Astrocyte (in vitro differentiated cells and primary cell): ENCODE measurements around the gene TJP1.

Source experiments
- EZH2 ChIP-seq: IDR thresholded peaks from 2 replicates; pipeline ENCODE4 v1.6.1; 2012; ENCODE audit warnings: mild to moderate bottlenecking, low read length, inconsistent platforms; ENCODE audit not compliant: insufficient read depth
- TF ChIP-seq, protein P1 (sequence below): IDR thresholded peaks from 2 replicates; pipeline ENCODE4 v1.5.1; 2011; ENCODE audit warnings: low read depth, mild to moderate bottlenecking, inconsistent platforms, low read length, moderate library complexity; ENCODE audit not compliant: insufficient read depth

DNA sequence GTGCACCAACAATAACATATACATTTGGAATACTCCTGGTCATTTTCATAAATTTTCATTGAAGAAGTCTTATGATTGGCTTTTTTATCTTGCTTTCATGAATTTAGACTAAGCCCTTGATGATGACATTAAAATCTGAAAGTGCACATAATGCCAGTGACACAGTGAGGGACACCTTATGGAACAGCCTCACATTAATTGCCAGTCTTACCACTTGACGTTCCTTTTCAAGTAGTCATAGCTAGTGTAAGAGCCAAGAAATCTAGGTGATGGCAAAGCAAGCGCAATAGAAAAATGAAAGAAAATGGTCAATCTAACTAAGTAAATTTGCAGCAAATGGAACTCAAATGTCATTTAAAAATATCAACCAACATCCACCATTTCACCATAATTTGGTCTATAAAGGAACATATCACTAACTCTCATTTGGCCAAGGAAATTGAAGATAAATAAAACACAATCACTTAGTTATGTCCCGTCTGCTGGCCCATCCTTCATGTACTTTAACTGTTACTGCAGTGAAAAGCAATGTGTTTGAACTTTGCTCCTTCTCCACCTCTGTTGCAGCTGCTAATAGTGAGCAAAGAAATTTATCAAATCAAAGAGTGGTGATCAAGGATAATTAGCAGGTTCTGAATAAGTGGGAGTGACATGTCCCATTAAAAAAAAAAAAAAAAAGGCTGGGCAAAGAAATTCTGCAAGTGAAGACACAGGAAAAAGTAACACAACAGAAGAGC, 110.0 kb downstream of the TJP1 start:
- TF ChIP-seq, protein P1, sequence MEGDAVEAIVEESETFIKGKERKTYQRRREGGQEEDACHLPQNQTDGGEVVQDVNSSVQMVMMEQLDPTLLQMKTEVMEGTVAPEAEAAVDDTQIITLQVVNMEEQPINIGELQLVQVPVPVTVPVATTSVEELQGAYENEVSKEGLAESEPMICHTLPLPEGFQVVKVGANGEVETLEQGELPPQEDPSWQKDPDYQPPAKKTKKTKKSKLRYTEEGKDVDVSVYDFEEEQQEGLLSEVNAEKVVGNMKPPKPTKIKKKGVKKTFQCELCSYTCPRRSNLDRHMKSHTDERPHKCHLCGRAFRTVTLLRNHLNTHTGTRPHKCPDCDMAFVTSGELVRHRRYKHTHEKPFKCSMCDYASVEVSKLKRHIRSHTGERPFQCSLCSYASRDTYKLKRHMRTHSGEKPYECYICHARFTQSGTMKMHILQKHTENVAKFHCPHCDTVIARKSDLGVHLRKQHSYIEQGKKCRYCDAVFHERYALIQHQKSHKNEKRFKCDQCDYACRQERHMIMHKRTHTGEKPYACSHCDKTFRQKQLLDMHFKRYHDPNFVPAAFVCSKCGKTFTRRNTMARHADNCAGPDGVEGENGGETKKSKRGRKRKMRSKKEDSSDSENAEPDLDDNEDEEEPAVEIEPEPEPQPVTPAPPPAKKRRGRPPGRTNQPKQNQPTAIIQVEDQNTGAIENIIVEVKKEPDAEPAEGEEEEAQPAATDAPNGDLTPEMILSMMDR = no peak
- TF ChIP-seq EZH2 = no peak
